Neural crest cell (in vitro differentiated cells): ENCODE measurements around the gene FEV. TPM values are rescaled to one million over a fixed set of nuclear protein-coding genes. Genes with fewer than 3 reads are reported as not detected.
A peak's percentile ranks its signal among the peaks of the same experiment; 100 is the strongest.

Experiments
- DNase-seq: peaks from one replicate; pipeline ENCODE4 v3.0.0; 2021; ENCODE audit warnings: low read depth, mixed read lengths, low spot score
- H3K27ac Mint-ChIP-seq: one replicate; pipeline ENCODE4 v1.8.0; 2021; ENCODE audit warnings: mild to moderate bottlenecking, mixed read lengths; ENCODE audit not compliant: unreplicated experiment
- H3K27me3 Mint-ChIP-seq: 2 replicates; pipeline ENCODE4 v1.8.0; 2021; ENCODE audit warnings: low read depth, mild to moderate bottlenecking, mixed read lengths
- H3K36me3 Mint-ChIP-seq: 2 replicates; pipeline ENCODE4 v1.8.0; 2021; ENCODE audit warnings: low read depth, mild to moderate bottlenecking, mixed read lengths
- H3K4me1 Mint-ChIP-seq: 2 replicates; pipeline ENCODE4 v1.8.0; 2021; ENCODE audit warnings: mixed read lengths
- H3K4me3 Mint-ChIP-seq: one replicate; pipeline ENCODE4 v1.8.0; 2021; ENCODE audit warnings: mild to moderate bottlenecking, mixed read lengths
- H3K9me3 Mint-ChIP-seq: 2 replicates; pipeline ENCODE4 v1.8.0; 2021; ENCODE audit warnings: mixed read lengths
- CTCF ChIP-seq: fragments of 200-600 bp; sonication (generic); conservative IDR thresholded peaks from 2 replicates; pipeline ENCODE4 v1.5.0; 2021; ENCODE audit warnings: antibody characterized with exemption, mild to moderate bottlenecking
- total RNA-seq: library from RNA; stranded (reverse); gene quantifications from 2 replicates; pipeline ENCODE4 v1.2.1, GENCODE V29; 2021

Gene FEV
- total RNA-seq, 1 donor from 2014 or later = not detected

- peak overlapping the region; percentile 78 for H3K27ac Mint-ChIP-seq
- peaks cover 33% of the 10 kb centered on the region for H3K27me3 Mint-ChIP-seq
- TF ChIP-seq CTCF = no peak
- no peak for DNase-seq
- H3K9me3 Mint-ChIP-seq = no peaks in the 10 kb centered on the region
- no peaks in the 10 kb centered on the region for H3K36me3 Mint-ChIP-seq
- peaks cover 17% of the 10 kb centered on the region for H3K4me1 Mint-ChIP-seq
- H3K4me3 Mint-ChIP-seq = no peak overlapping the region
Observed at GRCh38 chr2:219028996-219029828, 44.2 kb upstream of the FEV start.

GRCh38 chr2:219028141-219028540, 43.2 kb upstream of the FEV start:
- Mint-ChIP-seq H3K27me3 (peaks cover 22% of the 10 kb centered on the region), H3K27ac (no peak overlapping the region), H3K36me3 (no peaks in the 10 kb centered on the region), H3K4me3 (no peak overlapping the region), H3K4me1 (peaks cover 17% of the 10 kb centered on the region), H3K9me3 (no peaks in the 10 kb centered on the region)
- DNase-seq = no peak
- TF ChIP-seq CTCF = no peak

GRCh38 chr2:219027511-219028055, 42.6 kb upstream of the FEV start:
- DNase-seq = no peak
- H3K4me3 Mint-ChIP-seq = no peak overlapping the region
- no peaks in the 10 kb centered on the region for H3K36me3 Mint-ChIP-seq
- no peak overlapping the region for H3K27ac Mint-ChIP-seq
- peaks cover 17% of the 10 kb centered on the region for H3K4me1 Mint-ChIP-seq
- H3K9me3 Mint-ChIP-seq = no peaks in the 10 kb centered on the region
- TF ChIP-seq CTCF = no peak
- peaks cover 17% of the 10 kb centered on the region for H3K27me3 Mint-ChIP-seq

- DNase-seq = no peak
- Mint-ChIP-seq H3K36me3 (no peaks in the 10 kb centered on the region), H3K27me3 (peaks cover 12% of the 10 kb centered on the region), H3K27ac (no peak overlapping the region), H3K9me3 (no peaks in the 10 kb centered on the region), H3K4me1 (peaks cover 17% of the 10 kb centered on the region), H3K4me3 (no peak overlapping the region)
- TF ChIP-seq CTCF = no peak
Observed at GRCh38 chr2:219026946-219027345, 42.0 kb upstream of the FEV start.

- Mint-ChIP-seq H3K9me3 (no peaks in the 10 kb centered on the region), H3K36me3 (no peaks in the 10 kb centered on the region), H3K27ac (no peak overlapping the region), H3K27me3 (peaks cover 11% of the 10 kb centered on the region), H3K4me3 (no peak overlapping the region), H3K4me1 (peaks cover 17% of the 10 kb centered on the region)
- TF ChIP-seq CTCF = no peak
- peak; percentile 13 for DNase-seq
Observed at GRCh38 chr2:219025637-219026585, 40.9 kb upstream of the FEV start.
